H54 (cell line): Measurements from ENCODE around the gene CSMD2.

Experiments
- DNase-seq: peaks from one replicate; pipeline ENCODE4 v3.0.0; 2011; ENCODE audit warnings: low spot score, mixed read lengths; ENCODE audit not compliant: insufficient read length
- FAIRE-seq: peaks from 3 replicates; lab custom pipeline; 2011; peaks lifted over from hg19 to GRCh38; lab: Jason Lieb, UNC
- POLR2A ChIP-seq: IDR thresholded peaks from 2 replicates; pipeline ENCODE4 v1.6.1; 2011; ENCODE audit warnings: low read depth, mild to moderate bottlenecking, low read length

The CSMD2 gene

GRCh38 chr1:33782776-33783175, 382.3 kb downstream of the CSMD2 start:
- FAIRE-seq (no peak), DNase-seq (no peak)
- no peak for TF ChIP-seq POLR2A

- DNase-seq: no peak
- no peak for TF ChIP-seq POLR2A
- FAIRE-seq: no peak
Observed at GRCh38 chr1:33781652-33782051, 383.4 kb downstream of the CSMD2 start.

DNA sequence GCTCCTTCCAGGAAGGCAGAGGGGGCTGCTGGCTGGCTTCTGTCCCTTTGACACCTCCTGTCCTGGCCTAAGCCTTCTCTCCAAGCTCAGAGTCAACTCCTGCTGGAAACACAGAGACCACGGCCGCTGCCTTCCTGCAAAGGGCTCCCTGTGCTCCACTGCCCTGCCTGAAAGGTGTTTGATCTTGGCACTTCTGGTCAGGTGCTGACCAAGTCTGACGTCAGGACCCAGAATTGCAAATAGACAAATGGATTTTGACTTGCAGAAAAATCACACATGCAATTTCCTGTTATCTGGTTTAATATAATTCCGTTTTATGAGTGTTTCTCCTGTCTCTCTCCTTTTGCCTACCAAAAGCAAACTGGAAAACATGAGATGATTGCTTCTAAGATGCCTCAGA, 387.7 kb downstream of the CSMD2 start:
- no peak for TF ChIP-seq POLR2A
- no peak for DNase-seq
- FAIRE-seq: no peak

DNA sequence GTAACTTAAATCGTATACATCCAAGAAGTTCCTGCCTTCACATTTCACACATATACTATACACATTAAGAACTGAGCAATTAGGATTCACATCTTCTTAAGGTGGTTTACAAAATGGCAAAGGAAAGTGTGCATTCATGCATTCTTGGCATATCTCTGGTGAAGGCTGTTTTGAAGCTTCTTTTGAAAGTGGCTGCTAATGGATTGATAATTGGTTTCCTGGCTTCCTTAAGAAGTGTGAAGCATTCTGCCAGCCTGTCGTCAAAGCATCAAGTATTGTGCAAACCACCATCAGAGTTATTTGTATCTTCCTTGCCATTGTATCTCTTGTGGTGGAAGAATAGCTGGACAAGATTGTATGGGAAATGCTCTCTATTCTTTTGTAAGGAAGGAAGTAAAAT, 396.2 kb downstream of the CSMD2 start:
- no peak for TF ChIP-seq POLR2A
- FAIRE-seq (no peak), DNase-seq (no peak)

- DNase-seq: no peak
- TF ChIP-seq POLR2A: no peak
- FAIRE-seq: no peak
Observed at GRCh38 chr1:33768106-33768505, 396.9 kb downstream of the CSMD2 start.

DNA sequence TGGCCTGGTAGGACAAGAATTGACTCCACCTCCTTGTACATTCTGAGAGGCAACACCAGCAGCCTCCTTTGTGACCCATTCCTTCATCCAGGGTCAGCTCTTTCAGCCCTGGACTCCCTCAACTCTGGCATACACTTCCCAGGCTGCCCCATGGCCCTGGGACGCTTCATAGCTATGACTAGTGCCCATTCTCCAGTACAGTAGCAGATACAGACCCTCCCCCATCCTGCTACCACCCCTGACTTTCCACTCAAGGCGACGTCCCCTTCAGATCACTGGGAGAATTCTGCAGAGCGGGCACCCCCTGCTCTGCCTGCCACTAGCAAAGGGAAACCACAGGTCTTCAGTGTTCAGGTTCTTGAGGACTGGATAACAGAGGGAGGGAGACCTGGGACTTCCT, 400.9 kb downstream of the CSMD2 start:
- no peak for DNase-seq
- TF ChIP-seq POLR2A: no peak
- no peak for FAIRE-seq

- DNase-seq (peak; percentile 13), FAIRE-seq (peak; percentile 64)
- TF ChIP-seq POLR2A: no peak
Observed at GRCh38 chr1:33763406-33763805, 401.6 kb downstream of the CSMD2 start.

GRCh38 chr1:33762962-33763361, 402.1 kb downstream of the CSMD2 start:
- TF ChIP-seq POLR2A: no peak
- no peak for FAIRE-seq
- no peak for DNase-seq

DNA sequence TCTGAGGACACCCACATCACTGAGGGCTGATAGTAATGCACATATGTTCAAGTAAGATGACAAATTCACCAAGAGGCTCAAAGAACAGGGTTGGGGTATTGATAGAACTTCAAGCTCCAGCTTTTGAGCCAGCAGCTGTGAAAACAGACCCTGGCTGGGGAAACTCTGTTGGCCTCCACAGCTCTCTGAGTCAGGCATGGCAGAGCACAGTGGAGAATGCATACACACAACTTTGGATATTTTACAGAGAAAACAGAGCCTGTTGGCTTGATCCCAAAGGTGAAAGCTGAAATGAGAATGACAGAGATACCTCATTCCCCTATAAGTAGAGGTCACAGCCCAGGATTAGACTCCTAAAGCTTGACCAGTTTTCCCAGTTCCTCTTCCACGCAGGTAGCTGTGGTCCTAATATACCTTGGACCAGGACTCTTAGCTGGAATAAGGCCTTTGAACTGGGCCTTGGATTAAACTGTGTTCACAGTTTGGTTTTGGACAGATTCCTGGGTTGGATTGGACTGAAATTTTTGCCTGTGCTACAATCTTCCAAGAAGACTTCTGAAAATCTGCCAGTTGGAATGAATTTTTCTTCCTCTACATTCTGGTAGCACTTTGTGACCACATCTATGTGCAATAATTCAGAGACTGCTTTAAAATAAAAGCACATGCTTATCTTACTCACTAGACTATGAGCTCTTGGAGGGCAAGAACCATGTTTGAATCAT, 402.8 kb downstream of the CSMD2 start:
- no peak for TF ChIP-seq POLR2A
- FAIRE-seq (no peak), DNase-seq (no peak)

GRCh38 chr1:33758698-33759097, 406.3 kb downstream of the CSMD2 start:
- FAIRE-seq (no peak), DNase-seq (no peak)
- no peak for TF ChIP-seq POLR2A

DNA sequence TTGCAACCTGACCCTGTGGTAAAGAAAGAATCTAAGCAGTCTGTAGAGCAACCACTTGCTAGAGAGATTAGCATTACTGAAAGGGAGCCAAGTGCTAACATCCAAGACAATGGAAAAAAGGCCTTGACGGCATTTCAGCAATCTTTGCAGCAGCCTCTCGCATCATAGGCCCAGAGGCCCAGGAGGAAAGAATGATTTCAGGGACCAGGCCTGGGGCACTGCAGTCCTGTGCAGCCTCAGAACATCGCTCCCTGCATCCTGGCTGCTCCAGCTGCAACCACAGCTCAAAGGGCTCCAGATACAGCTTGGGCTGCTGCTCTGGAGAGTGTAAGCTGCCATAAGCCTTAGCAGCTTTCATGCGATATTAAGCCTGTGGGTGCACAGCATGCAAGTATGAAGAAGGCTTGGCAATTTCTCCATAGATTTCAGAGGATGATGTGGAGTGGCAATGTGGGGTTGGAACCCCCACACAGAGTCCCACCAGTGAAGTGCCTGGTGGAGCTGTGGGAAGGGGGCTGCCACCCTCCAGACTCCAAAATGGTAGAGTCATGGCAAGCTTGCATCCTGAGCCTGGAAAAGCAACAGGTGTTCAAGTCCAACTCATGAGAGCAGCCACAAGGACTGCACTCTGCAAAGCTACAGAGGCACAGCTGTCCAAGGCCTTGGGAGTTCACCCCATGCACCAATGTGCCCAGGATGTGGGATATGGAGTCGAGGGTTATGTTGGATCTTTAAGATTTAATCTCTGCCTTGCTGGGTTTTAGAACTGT, 411.8 kb downstream of the CSMD2 start:
- FAIRE-seq (no peak), DNase-seq (no peak)
- TF ChIP-seq POLR2A: no peak

GRCh38 chr1:33745942-33746341, 419.1 kb downstream of the CSMD2 start:
- no peak for TF ChIP-seq POLR2A
- FAIRE-seq: no peak

GRCh38 chr1:33743221-33743998, 421.6 kb downstream of the CSMD2 start:
- no peak for FAIRE-seq
- no peak for DNase-seq
- no peak for TF ChIP-seq POLR2A

More at GRCh38 chr1:33745942-33746341, 419.1 kb downstream of the CSMD2 start:
- DNase-seq: no peak

- FAIRE-seq (no peak), DNase-seq (no peak)
- TF ChIP-seq POLR2A: no peak
Observed at GRCh38 chr1:33742663-33743062, 422.4 kb downstream of the CSMD2 start.
